ENCODE results near the gene SPEN. TPM values are rescaled to one million over a fixed set of nuclear protein-coding genes. Genes with fewer than 3 reads are reported as not detected.

SPEN gene
- total and polyA plus RNA-seq, 7 experiments from 2014 or later, result 10.1 to 92.1 (median 77.9) TPM

DNA sequence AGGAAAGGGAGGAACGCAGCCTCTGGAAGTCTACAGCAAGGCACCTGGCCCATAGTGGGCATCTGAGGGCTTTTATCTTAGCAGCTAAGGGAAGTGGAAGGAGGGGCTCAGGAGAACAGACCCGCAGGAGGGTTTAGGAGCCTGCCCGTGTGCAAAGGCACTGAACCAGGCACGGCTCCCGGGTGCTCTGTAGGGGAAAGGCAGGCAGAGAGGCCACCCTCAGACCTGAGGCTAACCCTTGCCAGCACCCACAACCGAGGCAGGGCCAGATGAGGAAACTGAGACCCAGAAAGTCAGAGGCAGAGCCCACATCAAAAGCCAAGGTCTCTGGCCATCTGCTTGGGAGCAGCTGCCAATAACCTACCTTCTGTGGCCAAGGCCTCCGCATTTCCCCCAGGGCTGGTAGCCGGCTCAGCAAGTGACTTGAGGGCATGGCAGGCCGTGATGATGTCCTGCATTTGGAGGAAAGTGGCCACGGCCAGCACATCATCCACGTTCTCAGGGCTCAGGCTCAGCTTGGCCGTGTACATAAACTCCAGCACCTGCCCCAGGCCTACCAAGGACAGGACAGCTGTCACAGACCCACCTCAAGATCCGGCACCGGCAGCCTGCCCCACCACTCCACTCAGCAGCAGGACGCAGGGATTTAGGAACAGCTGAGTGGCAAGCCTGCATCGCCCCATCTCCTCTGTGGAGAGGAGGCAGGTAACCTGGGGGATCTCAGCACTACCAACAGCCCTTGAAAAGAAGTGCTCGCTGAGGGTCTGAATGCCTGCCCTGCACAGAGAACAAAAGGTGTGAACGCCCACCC is 99.3 kb downstream of the SPEN start:
- Histone ChIP-seq H3K36me3 (ENCODE audit: control insufficient read depth in 2 of 3, insufficient read depth in 3 of 3, low read length in 3 of 3) (peaks cover 0 to 67% (median 23%) of the 10 kb centered on the region in 3 experiments), H3K27ac (ENCODE audit: low read depth, low read length) (no peak overlapping the region), H3K4me1 (ENCODE audit: control insufficient read depth in 2 of 2, insufficient read depth in 2 of 2, low read length in 2 of 2) (peaks cover 22 to 31% of the 10 kb centered on the region in 2 donors), H3K9me3 (ENCODE audit: control insufficient read depth in 2 of 3, low read length in 3 of 3) (no peaks in the 10 kb centered on the region), H3K4me3 (ENCODE audit: low read length) (no peak overlapping the region), H3K27me3 (ENCODE audit: control insufficient read depth in 2 of 2, insufficient read depth in 2 of 2, low read length in 2 of 2) (no peaks in the 10 kb centered on the region)
- H3K27ac Mint-ChIP-seq, result peak overlapping the region in 5 of 9 donors; percentile 6 to 79 (median 55)
- intact Hi-C loops (cut with micrococcal nuclease), result no loop called here
- no peak overlapping the region for H3K4me3 Mint-ChIP-seq
- CTCF ChIA-PET, result no interaction called here
- no peaks in the 10 kb centered on the region for H3K27me3 Mint-ChIP-seq
- ATAC-seq (no peak), DNase-seq (no peak)
- POLR2A ChIA-PET, result no interaction called here
- no peaks in the 10 kb centered on the region for H3K9me3 Mint-ChIP-seq
- peaks cover 0 to 19% (median 4%) of the 10 kb centered on the region in 5 donors for H3K36me3 Mint-ChIP-seq
- peaks cover 12 to 41% (median 33%) of the 10 kb centered on the region in 7 donors for H3K4me1 Mint-ChIP-seq

DNA sequence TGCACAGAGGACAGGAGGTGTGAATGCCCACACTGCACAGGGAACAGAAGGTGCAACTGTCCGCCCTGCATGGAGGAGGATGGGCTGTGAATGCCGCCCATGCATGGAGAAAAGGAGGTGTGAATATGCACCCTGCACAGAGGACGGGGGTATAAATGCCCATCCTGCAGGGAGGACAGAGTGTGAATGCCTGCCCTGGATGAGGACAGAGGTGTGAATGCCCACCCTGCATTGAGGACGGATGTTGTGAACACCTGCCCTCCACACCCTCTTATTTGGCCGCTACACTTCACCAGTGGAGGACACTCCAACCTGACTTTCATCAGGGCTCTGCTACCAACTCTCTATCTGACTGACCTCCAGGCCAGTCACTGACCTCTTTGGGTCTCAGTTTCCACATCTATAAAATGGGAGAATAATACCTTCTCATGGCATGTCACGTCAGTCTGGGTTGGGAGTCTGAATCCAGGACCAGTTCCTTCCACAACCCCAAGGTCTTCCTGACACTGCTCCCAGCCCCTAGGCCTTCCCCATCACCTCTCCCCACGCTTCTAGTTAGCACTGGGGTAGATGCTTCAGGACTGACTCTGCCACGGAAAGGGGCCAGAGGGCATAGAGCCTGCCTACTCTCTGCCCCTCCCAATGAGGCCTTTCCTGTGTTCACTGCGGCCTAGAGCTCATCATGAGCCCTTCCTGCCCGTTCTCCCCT is 100.0 kb downstream of the SPEN start:
- H3K4me3 ChIP-seq (ENCODE audit: low read length), result no peak overlapping the region
- H3K4me1 ChIP-seq (ENCODE audit: control insufficient read depth in 2 of 2, insufficient read depth in 2 of 2, low read length in 2 of 2), result peaks cover 22 to 31% of the 10 kb centered on the region in 2 donors
- peaks cover 0 to 60% (median 18%) of the 10 kb centered on the region in 3 experiments for H3K36me3 ChIP-seq (ENCODE audit: control insufficient read depth in 2 of 3, insufficient read depth in 3 of 3, low read length in 3 of 3)
- POLR2A ChIA-PET, result no interaction called here
- CTCF ChIA-PET, result no interaction called here
- peaks cover 2 to 16% (median 4%) of the 10 kb centered on the region in 5 donors for H3K36me3 Mint-ChIP-seq
- peak overlapping the region in 6 of 9 donors; percentile 4 to 79 (median 38) for H3K27ac Mint-ChIP-seq
- DNase-seq (no peak), ATAC-seq (no peak)
- no peaks in the 10 kb centered on the region for H3K9me3 Mint-ChIP-seq
- H3K4me1 Mint-ChIP-seq, result peaks cover 20 to 48% (median 40%) of the 10 kb centered on the region in 7 donors
- H3K27me3 Mint-ChIP-seq, result no peaks in the 10 kb centered on the region
- H3K9me3 ChIP-seq (ENCODE audit: control insufficient read depth in 2 of 3, low read length in 3 of 3), result no peaks in the 10 kb centered on the region
- intact Hi-C loops (cut with micrococcal nuclease), result no loop called here
- H3K4me3 Mint-ChIP-seq, result peak overlapping the region in 1 of 10 donors; percentile 5
- no peaks in the 10 kb centered on the region for H3K27me3 ChIP-seq (ENCODE audit: control insufficient read depth in 2 of 2, insufficient read depth in 2 of 2, low read length in 2 of 2)
- H3K27ac ChIP-seq (ENCODE audit: low read depth, low read length), result no peak overlapping the region

DNA sequence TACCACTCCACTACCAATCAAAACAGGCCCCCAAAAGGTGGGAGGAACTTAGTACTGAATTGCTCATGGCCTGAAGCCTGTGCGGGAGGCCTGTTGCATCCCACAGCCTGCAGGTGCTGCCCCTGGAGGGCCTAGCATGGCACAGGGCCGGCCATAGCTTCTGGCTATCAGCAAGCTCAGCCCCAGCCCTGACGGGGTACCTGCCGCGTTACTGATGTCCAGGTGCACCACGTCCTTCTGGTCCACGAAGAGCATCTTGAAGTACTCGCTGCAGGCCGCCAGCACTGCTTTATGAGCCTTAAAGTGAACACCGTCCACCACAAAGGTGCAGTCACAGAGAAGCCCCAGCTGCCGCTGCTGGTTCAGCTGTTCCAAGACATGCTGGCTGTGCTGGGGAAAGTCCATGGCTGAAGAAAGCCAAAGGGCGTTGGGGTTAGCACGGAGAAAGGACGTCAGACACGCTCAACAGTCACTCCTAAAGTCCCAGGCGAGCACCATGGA is 100.6 kb downstream of the SPEN start:
- Histone ChIP-seq H3K4me1 (ENCODE audit: control insufficient read depth in 2 of 2, insufficient read depth in 2 of 2, low read length in 2 of 2) (peaks cover 22 to 31% of the 10 kb centered on the region in 2 donors), H3K9me3 (ENCODE audit: control insufficient read depth in 2 of 3, low read length in 3 of 3) (no peaks in the 10 kb centered on the region), H3K27me3 (ENCODE audit: control insufficient read depth in 2 of 2, insufficient read depth in 2 of 2, low read length in 2 of 2) (no peaks in the 10 kb centered on the region), H3K36me3 (ENCODE audit: control insufficient read depth in 2 of 3, insufficient read depth in 3 of 3, low read length in 3 of 3) (peaks cover 0 to 54% (median 18%) of the 10 kb centered on the region in 3 experiments), H3K27ac (ENCODE audit: low read depth, low read length) (no peak overlapping the region), H3K4me3 (ENCODE audit: low read length) (no peak overlapping the region)
- peak overlapping the region in 7 of 9 donors; percentile 26 to 87 (median 59) for H3K27ac Mint-ChIP-seq
- H3K4me3 Mint-ChIP-seq, result no peak overlapping the region
- ChIA-PET POLR2A (no interaction called here), CTCF (no interaction called here)
- intact Hi-C loops (cut with micrococcal nuclease), result no loop called here
- H3K36me3 Mint-ChIP-seq, result peaks cover 3 to 15% (median 5%) of the 10 kb centered on the region in 5 donors
- DNase-seq, result no peak
- peaks cover 23 to 53% (median 44%) of the 10 kb centered on the region in 7 donors for H3K4me1 Mint-ChIP-seq
- ATAC-seq, result no peak
- no peaks in the 10 kb centered on the region for H3K27me3 Mint-ChIP-seq
- H3K9me3 Mint-ChIP-seq, result no peaks in the 10 kb centered on the region

DNA sequence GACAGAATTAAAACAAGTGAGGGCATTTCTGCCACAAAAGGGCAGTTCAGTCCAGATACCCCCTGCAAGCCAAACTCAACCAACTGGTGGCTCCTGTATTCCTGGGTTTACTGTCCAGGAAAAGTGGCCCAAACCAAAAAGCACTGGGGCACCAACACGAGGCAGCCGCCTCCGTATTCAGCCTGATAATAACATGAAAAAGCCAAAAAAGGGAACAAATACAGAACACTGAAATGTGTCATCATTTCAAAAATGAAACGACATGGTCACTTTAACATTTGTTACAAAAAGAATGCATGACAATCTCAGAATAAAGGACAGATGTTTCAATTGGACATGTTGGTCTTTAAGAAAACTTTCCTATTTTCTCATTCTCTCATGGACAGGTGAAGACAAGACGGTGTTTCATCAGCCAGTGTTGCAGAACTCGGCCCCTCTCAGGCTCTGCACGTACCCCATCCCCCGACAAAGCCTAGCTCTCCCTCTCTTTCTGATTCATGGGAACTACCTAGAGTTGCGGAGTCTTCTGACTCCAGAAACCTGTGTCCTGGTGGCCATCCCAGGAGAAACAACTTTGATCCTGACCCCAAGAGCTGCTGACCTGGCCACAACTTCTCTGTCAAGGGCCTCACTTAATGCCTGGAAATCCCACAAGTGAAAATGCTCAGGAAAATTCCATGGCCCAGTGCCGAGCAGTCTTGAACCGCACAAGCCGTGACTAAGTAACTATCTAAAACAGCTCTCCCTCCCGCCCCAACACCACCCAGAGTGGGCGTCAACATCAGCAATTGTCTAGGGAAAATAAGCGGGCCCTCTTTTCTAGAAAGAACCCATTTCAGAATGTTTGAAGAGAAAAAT is 101.3 kb downstream of the SPEN start:
- Histone ChIP-seq H3K36me3 (ENCODE audit: control insufficient read depth in 2 of 3, insufficient read depth in 3 of 3, low read length in 3 of 3) (peaks cover 0 to 53% (median 14%) of the 10 kb centered on the region in 3 experiments), H3K4me3 (ENCODE audit: low read length) (peak overlapping the region; percentile 47), H3K4me1 (ENCODE audit: control insufficient read depth in 2 of 2, insufficient read depth in 2 of 2, low read length in 2 of 2) (peaks cover 29 to 31% of the 10 kb centered on the region in 2 donors), H3K9me3 (ENCODE audit: control insufficient read depth in 2 of 3, low read length in 3 of 3) (no peaks in the 10 kb centered on the region), H3K27me3 (ENCODE audit: control insufficient read depth in 2 of 2, insufficient read depth in 2 of 2, low read length in 2 of 2) (no peaks in the 10 kb centered on the region), H3K27ac (ENCODE audit: low read depth, low read length) (peak overlapping the region; percentile 55)
- H3K36me3 Mint-ChIP-seq, result peaks cover 3 to 15% (median 5%) of the 10 kb centered on the region in 5 donors
- POLR2A ChIA-PET, result no interaction called here
- peak overlapping the region in 5 of 10 donors; percentile 15 to 51 (median 29) for H3K4me3 Mint-ChIP-seq
- ATAC-seq (no peak), DNase-seq (no peak)
- H3K9me3 Mint-ChIP-seq, result no peaks in the 10 kb centered on the region
- peak overlapping the region; percentile 59 to 87 (median 77) for H3K27ac Mint-ChIP-seq
- H3K27me3 Mint-ChIP-seq, result no peaks in the 10 kb centered on the region
- peaks cover 27 to 57% (median 47%) of the 10 kb centered on the region in 7 donors for H3K4me1 Mint-ChIP-seq
- intact Hi-C loops (cut with micrococcal nuclease), result no loop called here
- CTCF ChIA-PET, result no interaction called here

DNA sequence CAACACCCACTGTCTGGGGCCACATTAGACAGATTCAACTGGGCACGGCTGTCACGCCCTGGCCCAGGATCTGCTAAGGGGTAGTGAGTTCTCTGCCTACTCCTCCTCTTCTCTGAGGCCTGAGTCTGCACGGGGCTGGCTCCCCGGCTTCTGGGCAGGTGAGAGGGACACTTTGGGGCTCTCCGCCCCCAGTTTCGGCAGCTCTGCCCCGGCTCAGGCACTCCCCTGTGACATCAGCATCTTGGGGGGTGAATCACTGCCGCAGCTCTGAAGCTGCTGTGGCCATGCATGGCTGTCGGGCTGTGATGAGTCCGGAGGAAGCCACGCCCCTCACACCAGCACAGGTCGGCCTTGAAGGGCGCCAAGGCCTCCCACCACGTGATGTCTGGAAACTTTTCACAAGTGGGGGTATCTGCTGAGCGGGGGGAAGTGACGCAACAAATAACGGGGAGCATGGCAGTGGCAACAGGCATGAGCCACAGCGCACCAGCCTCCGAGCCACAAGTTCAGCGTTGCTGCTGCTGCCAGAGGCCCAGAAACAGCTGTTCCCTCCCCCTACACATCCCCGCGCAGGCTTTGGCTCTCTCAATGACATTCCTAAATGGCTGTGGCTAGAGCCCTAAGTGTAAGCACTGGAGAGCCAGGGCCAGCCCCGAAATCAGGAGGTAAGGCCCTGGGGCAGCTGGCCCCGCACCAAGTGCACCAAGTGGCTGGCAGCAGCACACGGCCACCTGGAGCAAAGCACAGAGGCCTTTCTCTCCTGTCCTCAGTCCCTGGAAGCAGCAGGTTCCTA is 102.1 kb downstream of the SPEN start:
- intact Hi-C loops (cut with micrococcal nuclease), result loop anchor here in 1 of 2 donors (1.0 kb wide), 1 partner anchor 17 kb away; no protein-coding TSS in a partner anchor
- Mint-ChIP-seq H3K27ac (peak overlapping the region; percentile 75 to 92 (median 86)), H3K4me3 (peak overlapping the region in 7 of 10 donors; percentile 15 to 57 (median 45)), H3K9me3 (no peaks in the 10 kb centered on the region), H3K36me3 (peaks cover 3 to 18% (median 5%) of the 10 kb centered on the region in 5 donors), H3K4me1 (peaks cover 35 to 65% (median 54%) of the 10 kb centered on the region in 7 donors), H3K27me3 (no peaks in the 10 kb centered on the region)
- peak; percentile 92 for ATAC-seq
- DNase-seq, result peak in 5 of 9 donors; percentile 8 to 78 (median 52)
- Histone ChIP-seq H3K27ac (ENCODE audit: low read depth, low read length) (peak overlapping the region; percentile 55), H3K36me3 (ENCODE audit: control insufficient read depth in 2 of 3, insufficient read depth in 3 of 3, low read length in 3 of 3) (peaks cover 0 to 47% (median 6%) of the 10 kb centered on the region in 3 experiments), H3K4me3 (ENCODE audit: low read length) (peak overlapping the region; percentile 47), H3K27me3 (ENCODE audit: control insufficient read depth in 2 of 2, insufficient read depth in 2 of 2, low read length in 2 of 2) (no peaks in the 10 kb centered on the region), H3K9me3 (ENCODE audit: control insufficient read depth in 2 of 3, low read length in 3 of 3) (no peaks in the 10 kb centered on the region), H3K4me1 (ENCODE audit: control insufficient read depth in 2 of 2, insufficient read depth in 2 of 2, low read length in 2 of 2) (peaks cover 35 to 38% of the 10 kb centered on the region in 2 donors)
- CTCF ChIA-PET, result interaction anchor here (0.6 kb wide), 1 partner anchor 25 kb away, joined by 5 read pairs; no protein-coding TSS in a partner anchor
- POLR2A ChIA-PET, result no interaction called here

Data from naive thymus-derived CD4-positive, alpha-beta T cell (primary cell).